ENCODE measurements around the gene ACSL1. TPM values are rescaled to one million over a fixed set of nuclear protein-coding genes. Genes with fewer than 3 reads are reported as not detected.
"Not testable (repeated sequence)": the region's sequence is repeated elsewhere in the genome, so short reads cannot be mapped to it uniquely, and the experiment has no call there.

ACSL1 gene
- total RNA-seq, 1 donor from 2014 or later: 16.1 TPM

- intact Hi-C loops (cut with micrococcal nuclease): no loop called here
These were observed 31.9 kb downstream of the ACSL1 start for GRCh38 chr4:184793735-184794355.

- intact Hi-C loops (cut with micrococcal nuclease): no loop called here
These were observed 32.7 kb downstream of the ACSL1 start for GRCh38 chr4:184792950-184793555.

GRCh38 chr4:184792334-184792733, 33.4 kb downstream of the ACSL1 start:
- intact Hi-C loops (cut with micrococcal nuclease): no loop called here

- intact Hi-C loops (cut with micrococcal nuclease): no loop called here
These were observed 34.9 kb downstream of the ACSL1 start for GRCh38 chr4:184790826-184791225.

- intact Hi-C loops (cut with micrococcal nuclease): no loop called here
These were observed 37.8 kb downstream of the ACSL1 start for GRCh38 chr4:184787766-184788503.

GRCh38 chr4:184785813-184786212, 40.0 kb downstream of the ACSL1 start:
- intact Hi-C loops (cut with micrococcal nuclease): no loop called here

GRCh38 chr4:184784628-184785257, 41.0 kb downstream of the ACSL1 start:
- intact Hi-C loops (cut with micrococcal nuclease): no loop called here

GRCh38 chr4:184782731-184783373, 42.9 kb downstream of the ACSL1 start:
- intact Hi-C loops (cut with micrococcal nuclease): no loop called here

- intact Hi-C loops (cut with micrococcal nuclease): not testable (repeated sequence)
These were observed 46.6 kb downstream of the ACSL1 start for GRCh38 chr4:184779160-184779559.

- intact Hi-C loops (cut with micrococcal nuclease): no loop called here
These were observed 47.4 kb downstream of the ACSL1 start for GRCh38 chr4:184778325-184778724.

GRCh38 chr4:184776821-184777220, 48.9 kb downstream of the ACSL1 start:
- intact Hi-C loops (cut with micrococcal nuclease): no loop called here

- intact Hi-C loops (cut with micrococcal nuclease): no loop called here
These were observed 49.8 kb downstream of the ACSL1 start for GRCh38 chr4:184775854-184776555.

GRCh38 chr4:184774152-184774551, 51.6 kb downstream of the ACSL1 start:
- intact Hi-C loops (cut with micrococcal nuclease): no loop called here

- intact Hi-C loops (cut with micrococcal nuclease): no loop called here
These were observed 54.4 kb downstream of the ACSL1 start for GRCh38 chr4:184771416-184771815.

GRCh38 chr4:184769141-184769765, 56.5 kb downstream of the ACSL1 start:
- intact Hi-C loops (cut with micrococcal nuclease): no loop called here

- intact Hi-C loops (cut with micrococcal nuclease): no loop called here
These were observed 57.5 kb downstream of the ACSL1 start for GRCh38 chr4:184768296-184768695.

GRCh38 chr4:184766446-184766845, 59.3 kb downstream of the ACSL1 start:
- intact Hi-C loops (cut with micrococcal nuclease): no loop called here

GRCh38 chr4:184765473-184766340, 60.1 kb downstream of the ACSL1 start:
- intact Hi-C loops (cut with micrococcal nuclease): no loop called here

GRCh38 chr4:184764601-184765000, 61.2 kb downstream of the ACSL1 start:
- intact Hi-C loops (cut with micrococcal nuclease): no loop called here
